ENCODE measurements around the gene EPM2A.

DNA sequence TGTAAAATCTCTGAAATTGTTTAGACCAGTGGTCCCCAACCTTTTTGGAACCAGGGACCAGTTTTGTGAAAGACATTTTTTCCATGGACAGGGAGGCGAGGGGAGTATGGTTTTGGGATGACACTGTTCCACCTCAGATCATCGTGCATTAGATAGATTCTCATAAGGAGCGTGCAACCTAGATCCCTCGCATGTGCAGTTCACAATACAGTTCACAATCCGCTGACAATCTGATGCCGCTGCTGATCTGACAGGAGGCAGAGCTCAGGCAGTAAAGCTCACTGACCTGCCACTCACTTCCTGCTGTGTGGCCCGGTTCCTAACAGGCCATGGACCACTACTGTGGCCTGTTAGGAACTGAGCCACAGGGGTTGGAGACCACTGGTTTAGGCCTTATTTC, 115.2 kb downstream of the EPM2A start:
- TF ChIP-seq, protein P1, sequence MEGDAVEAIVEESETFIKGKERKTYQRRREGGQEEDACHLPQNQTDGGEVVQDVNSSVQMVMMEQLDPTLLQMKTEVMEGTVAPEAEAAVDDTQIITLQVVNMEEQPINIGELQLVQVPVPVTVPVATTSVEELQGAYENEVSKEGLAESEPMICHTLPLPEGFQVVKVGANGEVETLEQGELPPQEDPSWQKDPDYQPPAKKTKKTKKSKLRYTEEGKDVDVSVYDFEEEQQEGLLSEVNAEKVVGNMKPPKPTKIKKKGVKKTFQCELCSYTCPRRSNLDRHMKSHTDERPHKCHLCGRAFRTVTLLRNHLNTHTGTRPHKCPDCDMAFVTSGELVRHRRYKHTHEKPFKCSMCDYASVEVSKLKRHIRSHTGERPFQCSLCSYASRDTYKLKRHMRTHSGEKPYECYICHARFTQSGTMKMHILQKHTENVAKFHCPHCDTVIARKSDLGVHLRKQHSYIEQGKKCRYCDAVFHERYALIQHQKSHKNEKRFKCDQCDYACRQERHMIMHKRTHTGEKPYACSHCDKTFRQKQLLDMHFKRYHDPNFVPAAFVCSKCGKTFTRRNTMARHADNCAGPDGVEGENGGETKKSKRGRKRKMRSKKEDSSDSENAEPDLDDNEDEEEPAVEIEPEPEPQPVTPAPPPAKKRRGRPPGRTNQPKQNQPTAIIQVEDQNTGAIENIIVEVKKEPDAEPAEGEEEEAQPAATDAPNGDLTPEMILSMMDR (conservative IDR thresholded peaks at IDR 0.05; ENCODE audit: low read length): no peak
- TF ChIP-seq EZH2phosphoT487 (IDR thresholded peaks at IDR 0.05; ENCODE audit: borderline replicate concordance, low read depth, low read length): no peak

All from OCI-LY7 (cell line).